Nephron (organoid): ENCODE measurements around the gene KCNJ15.
A peak's percentile ranks its signal among the peaks of the same experiment; 100 is the strongest.

Experiments used
- H3K27ac Mint-ChIP-seq, 3 experiments: 2 replicates each; pipeline ENCODE4 v1.8.0; 2020; ENCODE audit warnings: mixed read lengths in 3 of 3, mild to moderate bottlenecking in 2 of 3, moderate library complexity in 1 of 3
- H3K27me3 Mint-ChIP-seq: 2 replicates; pipeline ENCODE4 v1.8.0; 2021; ENCODE audit warnings: low read depth, mild to moderate bottlenecking, moderate library complexity, mixed read lengths
- H3K36me3 Mint-ChIP-seq: 2 replicates; pipeline ENCODE4 v1.8.0; 2020; ENCODE audit warnings: low read depth, mixed read lengths
- H3K4me1 Mint-ChIP-seq: 2 replicates; pipeline ENCODE4 v1.8.0; 2020; ENCODE audit warnings: mixed read lengths
- H3K4me3 Mint-ChIP-seq, 3 experiments: 2 replicates each; pipeline ENCODE4 v1.8.0; 2020; ENCODE audit warnings: mild to moderate bottlenecking in 3 of 3, mixed read lengths in 3 of 3, moderate library complexity in 2 of 3
- H3K9me3 Mint-ChIP-seq: 2 replicates; pipeline ENCODE4 v1.8.0; 2020; ENCODE audit warnings: mixed read lengths
- TF ChIP-seq, protein P1 (sequence below), 3 experiments: fragments of 200-600 bp; sonication (generic); IDR thresholded peaks; one replicate each; pipeline ENCODE4 v1.5.0; 2021; ENCODE audit warnings: antibody characterized with exemption in 3 of 3; ENCODE audit not compliant: unreplicated experiment in 3 of 3

KCNJ15 gene

DNA sequence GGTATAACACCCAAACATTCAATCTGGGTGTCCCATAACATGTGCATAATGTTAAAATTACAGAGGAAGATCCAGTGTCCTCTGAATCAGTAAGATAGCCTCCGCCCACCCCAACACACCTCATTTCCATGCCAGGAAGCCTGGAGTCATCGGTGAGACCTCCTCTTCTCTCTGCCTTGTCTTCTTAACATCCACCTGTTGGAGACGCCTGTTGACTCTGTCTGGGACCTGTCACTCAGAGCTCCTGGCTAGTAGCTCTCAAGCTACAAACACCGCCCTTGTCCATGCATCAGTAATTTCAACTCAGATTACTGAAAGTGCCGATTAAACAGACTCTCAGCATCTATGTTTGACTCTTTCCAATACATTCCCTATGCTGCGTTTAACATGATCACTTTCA lies 27.4 kb downstream of the KCNJ15 start:
- Mint-ChIP-seq H3K4me3 (no peak overlapping the region), H3K4me1 (peaks cover 26% of the 10 kb centered on the region), H3K27me3 (peaks cover 2% of the 10 kb centered on the region), H3K27ac (peak overlapping the region; percentile 18 to 59 (median 20)), H3K9me3 (peaks cover 3% of the 10 kb centered on the region), H3K36me3 (peaks cover 20% of the 10 kb centered on the region)
- TF ChIP-seq, protein P1, sequence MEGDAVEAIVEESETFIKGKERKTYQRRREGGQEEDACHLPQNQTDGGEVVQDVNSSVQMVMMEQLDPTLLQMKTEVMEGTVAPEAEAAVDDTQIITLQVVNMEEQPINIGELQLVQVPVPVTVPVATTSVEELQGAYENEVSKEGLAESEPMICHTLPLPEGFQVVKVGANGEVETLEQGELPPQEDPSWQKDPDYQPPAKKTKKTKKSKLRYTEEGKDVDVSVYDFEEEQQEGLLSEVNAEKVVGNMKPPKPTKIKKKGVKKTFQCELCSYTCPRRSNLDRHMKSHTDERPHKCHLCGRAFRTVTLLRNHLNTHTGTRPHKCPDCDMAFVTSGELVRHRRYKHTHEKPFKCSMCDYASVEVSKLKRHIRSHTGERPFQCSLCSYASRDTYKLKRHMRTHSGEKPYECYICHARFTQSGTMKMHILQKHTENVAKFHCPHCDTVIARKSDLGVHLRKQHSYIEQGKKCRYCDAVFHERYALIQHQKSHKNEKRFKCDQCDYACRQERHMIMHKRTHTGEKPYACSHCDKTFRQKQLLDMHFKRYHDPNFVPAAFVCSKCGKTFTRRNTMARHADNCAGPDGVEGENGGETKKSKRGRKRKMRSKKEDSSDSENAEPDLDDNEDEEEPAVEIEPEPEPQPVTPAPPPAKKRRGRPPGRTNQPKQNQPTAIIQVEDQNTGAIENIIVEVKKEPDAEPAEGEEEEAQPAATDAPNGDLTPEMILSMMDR (IDR thresholded peaks at IDR 0.05; ENCODE audit: unreplicated experiment in 3 of 3), result no peak

DNA sequence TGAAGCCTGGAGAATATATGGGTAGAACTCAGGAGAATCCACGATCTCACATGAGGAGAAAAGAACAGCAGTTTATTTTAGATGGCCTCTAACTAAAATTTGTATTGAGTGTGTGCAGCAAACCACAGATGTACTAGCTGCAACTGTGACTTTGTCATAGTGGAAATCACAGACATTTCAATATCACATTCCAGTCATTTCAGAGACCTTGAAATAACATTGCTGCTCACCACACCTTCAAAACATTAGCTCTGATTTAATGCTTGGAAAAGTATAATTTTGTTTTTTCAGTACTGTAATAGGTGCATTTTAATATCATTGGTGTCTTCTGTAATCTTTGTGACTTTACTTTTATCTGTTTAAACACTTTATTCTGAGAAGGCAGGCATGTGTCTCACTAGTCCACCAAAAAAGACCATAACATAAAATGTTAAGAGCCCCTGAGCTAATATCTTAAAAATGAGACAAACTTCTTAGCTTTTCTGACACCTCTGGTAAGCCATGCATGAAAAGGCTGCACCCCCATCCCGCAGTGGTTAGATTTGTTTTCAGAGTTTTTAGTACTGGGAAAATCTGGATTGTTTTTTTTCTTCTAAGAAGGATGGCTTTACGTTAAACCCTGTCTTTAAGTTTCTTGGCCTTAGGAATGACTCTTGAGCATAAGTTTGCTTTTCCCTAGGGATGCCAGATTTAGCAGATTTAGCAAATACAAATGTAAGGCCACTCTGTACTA lies 30.1 kb downstream of the KCNJ15 start:
- peaks cover 18% of the 10 kb centered on the region for H3K36me3 Mint-ChIP-seq
- TF ChIP-seq, protein P1 (IDR thresholded peaks at IDR 0.05; ENCODE audit: unreplicated experiment in 3 of 3), result no peak

DNA sequence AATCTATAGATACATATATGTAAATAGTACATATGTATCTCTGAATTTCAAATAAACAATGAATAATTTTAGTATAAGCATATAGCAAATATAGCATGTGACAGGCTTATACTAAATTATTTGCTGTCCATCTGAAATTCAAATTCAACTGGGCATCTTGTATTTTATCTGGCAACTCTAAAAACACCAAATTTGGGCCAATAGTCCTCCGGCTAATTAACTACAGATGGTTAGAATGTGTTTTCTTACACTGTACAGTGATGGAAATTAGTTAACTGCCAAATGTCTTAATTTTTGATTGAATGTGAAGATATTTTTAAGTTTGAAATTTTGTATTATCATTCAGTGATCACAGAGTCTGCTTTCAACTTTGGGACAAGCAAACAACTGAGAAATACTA lies 30.7 kb downstream of the KCNJ15 start:
- Mint-ChIP-seq H3K36me3 (peaks cover 18% of the 10 kb centered on the region), H3K27ac (peak overlapping the region in 2 of 3 experiments; percentile 40 to 86), H3K27me3 (peaks cover 6% of the 10 kb centered on the region), H3K4me3 (no peak overlapping the region), H3K9me3 (peaks cover 3% of the 10 kb centered on the region), H3K4me1 (peaks cover 30% of the 10 kb centered on the region)
- TF ChIP-seq, protein P1 (IDR thresholded peaks at IDR 0.05; ENCODE audit: unreplicated experiment in 3 of 3), result no peak

More for the DNA sequence above, 30.1 kb downstream of the KCNJ15 start:
- peaks cover 3% of the 10 kb centered on the region for H3K9me3 Mint-ChIP-seq
- peak overlapping the region; percentile 40 to 86 (median 59) for H3K27ac Mint-ChIP-seq
- peaks cover 6% of the 10 kb centered on the region for H3K27me3 Mint-ChIP-seq
- H3K4me1 Mint-ChIP-seq, result peaks cover 30% of the 10 kb centered on the region
- no peak overlapping the region for H3K4me3 Mint-ChIP-seq

DNA sequence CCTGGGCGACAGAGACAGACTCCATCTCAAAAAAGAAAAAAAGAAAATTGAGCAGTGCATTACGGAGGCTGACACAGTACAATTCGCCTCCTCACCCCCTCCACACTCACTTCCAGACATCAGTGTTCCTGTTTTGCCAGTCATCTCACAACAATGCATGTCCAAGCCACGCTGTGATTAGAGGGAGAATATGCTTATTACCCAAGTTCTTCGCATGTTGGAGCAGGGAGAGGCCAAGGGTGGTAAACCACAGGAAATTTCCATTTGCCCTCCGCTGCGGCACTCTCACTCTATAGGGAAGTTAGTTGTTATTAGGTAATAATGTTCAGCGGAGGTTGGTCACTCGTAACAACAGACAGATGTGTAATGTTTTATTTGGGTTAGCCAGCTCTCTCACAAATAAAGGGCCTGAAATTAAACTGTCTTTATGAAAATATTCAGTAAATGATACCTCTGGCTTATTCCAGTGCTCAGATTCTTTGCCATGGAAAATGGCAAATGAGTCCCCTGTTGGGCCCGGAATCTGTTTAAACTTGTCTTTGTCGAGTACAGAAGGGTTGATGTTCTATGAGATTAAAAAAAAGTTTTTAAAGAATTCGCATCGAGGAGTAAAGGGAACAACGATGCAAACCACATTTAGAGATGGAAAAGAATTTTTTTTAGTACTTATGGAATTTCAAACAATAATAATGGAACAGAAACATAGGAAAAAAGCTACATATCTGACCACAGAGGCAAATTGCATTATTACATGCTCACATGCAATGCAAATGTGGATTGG lies 33.1 kb downstream of the KCNJ15 start:
- TF ChIP-seq, protein P1 (IDR thresholded peaks at IDR 0.05; ENCODE audit: unreplicated experiment in 3 of 3), result no peak
- H3K4me3 Mint-ChIP-seq, result no peak overlapping the region
- peak overlapping the region; percentile 66 to 93 (median 71) for H3K27ac Mint-ChIP-seq
- H3K4me1 Mint-ChIP-seq, result peaks cover 34% of the 10 kb centered on the region
- peaks cover 3% of the 10 kb centered on the region for H3K9me3 Mint-ChIP-seq
- peaks cover 6% of the 10 kb centered on the region for H3K27me3 Mint-ChIP-seq
- peaks cover 21% of the 10 kb centered on the region for H3K36me3 Mint-ChIP-seq

DNA sequence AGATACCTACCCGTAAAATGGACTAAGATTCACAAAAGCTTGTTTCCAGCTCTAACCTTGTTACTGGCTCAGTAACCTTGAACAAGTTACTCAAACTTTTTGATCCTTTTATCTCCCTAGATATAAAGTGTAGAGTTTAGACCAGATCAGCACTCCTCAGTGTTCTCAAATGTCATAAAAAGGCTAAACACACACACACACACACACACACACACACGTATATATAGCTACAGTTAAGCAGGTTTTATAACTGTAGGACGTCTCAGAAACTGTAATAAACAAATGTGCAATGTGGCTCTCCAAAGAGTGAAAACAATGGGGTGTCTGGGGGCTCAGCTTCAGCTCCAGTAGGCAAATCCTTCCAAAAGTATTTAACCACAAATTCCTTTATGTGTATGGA lies 34.0 kb downstream of the KCNJ15 start:
- TF ChIP-seq, protein P1 (IDR thresholded peaks at IDR 0.05; ENCODE audit: unreplicated experiment in 3 of 3), result no peak
- Mint-ChIP-seq H3K36me3 (peaks cover 16% of the 10 kb centered on the region), H3K27me3 (peaks cover 6% of the 10 kb centered on the region), H3K27ac (peak overlapping the region; percentile 19 to 93 (median 24)), H3K4me3 (no peak overlapping the region), H3K4me1 (peaks cover 35% of the 10 kb centered on the region), H3K9me3 (no peaks in the 10 kb centered on the region)
